Smooth muscle cell (in vitro differentiated cells): ENCODE measurements around the gene DRAP1. TPM values are rescaled to one million over a fixed set of nuclear protein-coding genes. Genes with fewer than 3 reads are reported as not detected.

Experiments used
- DNase-seq: peaks from one replicate; lab custom pipeline; 2025; ENCODE audit not compliant: unreplicated experiment; lab: John Stamatoyannopoulos, UW
- H2AFZ ChIP-seq: fragments of 200-600 bp; sonication (generic); 2 replicates; pipeline ENCODE4 v1.6.0; 2016; ENCODE audit warnings: antibody characterized with exemption, low read depth, mild to moderate bottlenecking
- H3F3A ChIP-seq: fragments of 200-600 bp; sonication (generic); 2 replicates; pipeline ENCODE4 v1.6.0; 2017; ENCODE audit warnings: antibody characterized with exemption, low read depth
- H3K27ac ChIP-seq: fragments of 200-600 bp; sonication (generic); 2 replicates; pipeline ENCODE4 v1.5.1; 2016; ENCODE audit warnings: low read depth, mild to moderate bottlenecking
- H3K27me3 ChIP-seq: fragments of 200-600 bp; sonication (generic); 2 replicates; pipeline ENCODE4 v1.6.1; 2016; ENCODE audit warnings: low read depth, mild to moderate bottlenecking
- H3K36me3 ChIP-seq: fragments of 200-600 bp; sonication (generic); 2 replicates; pipeline ENCODE4 v1.5.1; 2016; ENCODE audit warnings: low read depth
- H3K4me1 ChIP-seq: fragments of 200-600 bp; sonication (generic); 2 replicates; pipeline ENCODE4 v1.5.1; 2016; ENCODE audit warnings: low read depth
- H3K4me2 ChIP-seq: fragments of 200-600 bp; sonication (generic); 2 replicates; pipeline ENCODE4 v1.6.0; 2016; ENCODE audit warnings: mild to moderate bottlenecking
- H3K4me3 ChIP-seq: fragments of 200-600 bp; sonication (generic); 2 replicates; pipeline ENCODE4 v1.5.1; 2016; ENCODE audit warnings: mild to moderate bottlenecking
- H3K79me2 ChIP-seq: fragments of 200-600 bp; sonication (generic); 2 replicates; pipeline ENCODE4 v1.6.0; 2016; ENCODE audit warnings: low read depth, mild to moderate bottlenecking
- H3K9ac ChIP-seq: fragments of 200-600 bp; sonication (generic); 2 replicates; pipeline ENCODE4 v1.6.0; 2016; ENCODE audit warnings: low read depth
- H3K9me3 ChIP-seq: fragments of 200-600 bp; sonication (generic); replicated peaks from 2 replicates; pipeline ENCODE4 v1.5.1; 2016; ENCODE audit warnings: low read depth
- H4K20me1 ChIP-seq: fragments of 200-600 bp; sonication (generic); 2 replicates; pipeline ENCODE4 v1.6.0; 2016; ENCODE audit warnings: low read depth
- CTCF ChIP-seq: fragments of 200-600 bp; sonication (generic); IDR thresholded peaks from 2 replicates; pipeline ENCODE4 v1.5.1; 2017; ENCODE audit warnings: borderline replicate concordance, mild to moderate bottlenecking, antibody characterized with exemption; ENCODE audit not compliant: insufficient read depth, poor library complexity, severe bottlenecking
- WGBS: methylation state at CpG from one replicate; pipeline ENCODE4 v1.1.7; 2016; ENCODE audit warnings: low lambda C conversion rate; 5-methylcytosine and 5-hydroxymethylcytosine counted together
- polyA plus RNA-seq: library from polyadenylated mRNA; unstranded; fragments of >200 nt; fragmentation: Nextera tagmentation; extraction: Ambion mirVana; gene quantifications from 2 replicates; pipeline ENCODE4 v1.2.1, GENCODE V29; 2016
- total RNA-seq: library from RNA; depleted of rRNA; stranded (reverse); fragments of >200 nt; gene quantifications from 2 replicates; pipeline ENCODE4 v1.2.3, GENCODE V29; 2014

DRAP1 gene
- total and polyA plus RNA-seq, 2 experiments from 2014 or later, result 79.3 to 278 TPM

- Histone ChIP-seq H3K27me3 (no peaks in the 10 kb centered on the region), H3K4me3 (no peak overlapping the region), H4K20me1 (no peaks in the 10 kb centered on the region), H3K27ac (no peak overlapping the region), H3F3A (no peaks in the 10 kb centered on the region), H3K4me2 (no peak overlapping the region), H3K4me1 (no peaks in the 10 kb centered on the region), H3K79me2 (no peaks in the 10 kb centered on the region), H3K9me3 (no peaks in the 10 kb centered on the region), H3K36me3 (no peaks in the 10 kb centered on the region), H2AFZ (no peak overlapping the region), H3K9ac (no peak overlapping the region)
- WGBS, result 41% methylated on average over 9 of the region's 9 CpGs
- no peak for DNase-seq
- TF ChIP-seq CTCF, result peak; percentile 19
Observed at GRCh38 chr11:65932558-65932919, 13.3 kb downstream of the DRAP1 start.

GRCh38 chr11:65934014-65934413 is 14.8 kb downstream of the DRAP1 start:
- H3K9ac ChIP-seq, result no peak overlapping the region
- no peak overlapping the region for H3K4me3 ChIP-seq
- no peaks in the 10 kb centered on the region for H4K20me1 ChIP-seq
- H3F3A ChIP-seq, result no peaks in the 10 kb centered on the region
- no peaks in the 10 kb centered on the region for H3K36me3 ChIP-seq
- no peaks in the 10 kb centered on the region for H3K9me3 ChIP-seq
- WGBS, result 52% methylated on average over 4 of the region's 4 CpGs
- H3K79me2 ChIP-seq, result no peaks in the 10 kb centered on the region
- H2AFZ ChIP-seq, result no peak overlapping the region
- no peak for DNase-seq
- H3K4me1 ChIP-seq, result no peaks in the 10 kb centered on the region
- no peaks in the 10 kb centered on the region for H3K27me3 ChIP-seq
- no peak overlapping the region for H3K27ac ChIP-seq
- no peak for TF ChIP-seq CTCF
- no peak overlapping the region for H3K4me2 ChIP-seq

GRCh38 chr11:65937766-65938165 is 18.5 kb downstream of the DRAP1 start:
- DNase-seq, result no peak
- Histone ChIP-seq H3K4me3 (no peak overlapping the region), H4K20me1 (no peaks in the 10 kb centered on the region), H3K36me3 (no peaks in the 10 kb centered on the region), H3K4me1 (no peaks in the 10 kb centered on the region), H3K79me2 (no peaks in the 10 kb centered on the region), H3K27ac (no peak overlapping the region), H2AFZ (no peak overlapping the region), H3K27me3 (no peaks in the 10 kb centered on the region), H3K9me3 (no peaks in the 10 kb centered on the region), H3K9ac (no peak overlapping the region), H3F3A (no peaks in the 10 kb centered on the region), H3K4me2 (no peak overlapping the region)
- 55% methylated on average over 4 of the region's 4 CpGs for WGBS
- TF ChIP-seq CTCF, result no peak

GRCh38 chr11:65941720-65942310 is 22.6 kb downstream of the DRAP1 start:
- Histone ChIP-seq H3K36me3 (no peaks in the 10 kb centered on the region), H4K20me1 (no peaks in the 10 kb centered on the region), H3K4me3 (no peak overlapping the region), H3F3A (no peaks in the 10 kb centered on the region), H3K9me3 (no peaks in the 10 kb centered on the region), H3K4me2 (peak overlapping the region; percentile 10), H3K4me1 (peaks cover 5% of the 10 kb centered on the region), H3K27ac (peak overlapping the region; percentile 79), H3K9ac (no peak overlapping the region), H3K27me3 (no peaks in the 10 kb centered on the region), H2AFZ (no peak overlapping the region), H3K79me2 (no peaks in the 10 kb centered on the region)
- WGBS, result 79% methylated on average over 9 of the region's 9 CpGs
- DNase-seq, result no peak
- no peak for TF ChIP-seq CTCF
